H1 (cell line): ENCODE results near the gene GRID2. TPM values are rescaled to one million over a fixed set of nuclear protein-coding genes. Genes with fewer than 3 reads are reported as not detected.

Experiments used
- CTCF ChIA-PET: fragments of 300-600 bp; sonication (Branson Sonifier 250); formaldehyde crosslinking; loops from one replicate; lab custom pipeline; 2021; ENCODE audit not compliant: partially characterized antibody; lab: Charles Lee
- POLR2A ChIA-PET: fragments of 300-600 bp; sonication (Branson Sonifier 250); formaldehyde crosslinking; loops from one replicate; lab custom pipeline; 2021; ENCODE audit warnings: inconsistent platforms; ENCODE audit not compliant: partially characterized antibody; lab: Charles Lee
- DNase-seq, 2 experiments: peaks; one replicate each; pipeline versions ENCODE4 v3.0.0 to v3.0.0-alpha.2; 2010 to 2022; ENCODE audit warnings: low spot score in 2 of 2, low read depth in 1 of 2, mixed read lengths in 1 of 2
- FAIRE-seq: peaks from 2 replicates; lab custom pipeline; 2011; peaks lifted over from hg19 to GRCh38; lab: Jason Lieb, UNC
- H2AFZ ChIP-seq: 2 replicates; pipeline ENCODE4 v1.8.1; 2012; ENCODE audit warnings: low read length, inconsistent platforms
- H2AK5ac ChIP-seq: 2 replicates; pipeline ENCODE4 v1.6.1; 2013; ENCODE audit warnings: low read depth, low read length
- H2BK120ac ChIP-seq: replicated peaks from 2 replicates; pipeline ENCODE3; 2013; ENCODE audit warnings: low read depth, low read length, inconsistent platforms
- H2BK12ac ChIP-seq: 2 replicates; pipeline ENCODE4 v1.6.1; 2013; ENCODE audit warnings: low read depth, low read length
- H2BK15ac ChIP-seq: 2 replicates; pipeline ENCODE4 v1.6.1; 2013; ENCODE audit warnings: low read length
- H2BK20ac ChIP-seq: 2 replicates; pipeline ENCODE4 v1.6.1; 2013; ENCODE audit warnings: low read length
- H2BK5ac ChIP-seq: 2 replicates; pipeline ENCODE4 v1.6.1; 2013; ENCODE audit warnings: low read depth, low read length
- H3K14ac ChIP-seq: 2 replicates; pipeline ENCODE4 v1.6.1; 2013; ENCODE audit warnings: inconsistent platforms; ENCODE audit not compliant: insufficient read length
- H3K18ac ChIP-seq: 2 replicates; pipeline ENCODE4 v1.6.1; 2013; ENCODE audit warnings: low read length; ENCODE audit errors: extremely low read depth
- H3K23ac ChIP-seq: 2 replicates; pipeline ENCODE4 v1.6.1; 2013; ENCODE audit warnings: inconsistent platforms; ENCODE audit not compliant: insufficient read length
- H3K23me2 ChIP-seq: 2 replicates; pipeline ENCODE4 v1.6.1; 2013; ENCODE audit warnings: low read depth, low read length
- H3K27ac ChIP-seq: 2 replicates; pipeline ENCODE4 v1.6.1; 2011; ENCODE audit warnings: low read depth, low read length, inconsistent platforms
- H3K27me3 ChIP-seq, 4 experiments: replicated peaks in 1 of 4; 1 replicate in 1 of 4; 2 replicates in 3 of 4; pipeline versions ENCODE4 v1.6.1 to v1.8.1; 2011 to 2013; ENCODE audit warnings: low read length in 3 of 4, mild to moderate bottlenecking in 3 of 4, inconsistent platforms in 2 of 4, mixed read lengths in 2 of 4, moderate library complexity in 1 of 4; ENCODE audit not compliant: control insufficient read depth in 3 of 4, insufficient read depth in 3 of 4; ENCODE audit errors: extremely low read depth in 1 of 4
- H3K36me3 ChIP-seq, 4 experiments: 2 replicates each; pipeline versions ENCODE4 v1.6.1 to v1.8.1; 2011 to 2013; ENCODE audit warnings: mild to moderate bottlenecking in 4 of 4, low read length in 3 of 4, moderate library complexity in 2 of 4, control low read depth in 1 of 4, inconsistent platforms in 1 of 4; ENCODE audit not compliant: insufficient read depth in 4 of 4, control insufficient read depth in 2 of 4
- H3K4ac ChIP-seq: replicated peaks from 2 replicates; pipeline ENCODE3; 2013; ENCODE audit warnings: low read length, low read depth, mixed read lengths, inconsistent platforms; ENCODE audit not compliant: insufficient read length
- H3K4me1 ChIP-seq, 4 experiments: replicated peaks in 1 of 4; 1 replicate in 1 of 4; 2 replicates in 3 of 4; pipeline versions ENCODE4 v1.6.1 to v1.8.1; 2011 to 2013; ENCODE audit warnings: low read length in 3 of 4, inconsistent platforms in 2 of 4, mixed read lengths in 1 of 4; ENCODE audit not compliant: insufficient read depth in 4 of 4, control insufficient read depth in 3 of 4
- H3K4me2 ChIP-seq, 2 experiments: 2 replicates each; pipeline versions ENCODE4 v1.6.1 to v1.8.1; 2011 to 2013; ENCODE audit warnings: low read depth in 2 of 2, low read length in 2 of 2, control low read depth in 1 of 2, inconsistent platforms in 1 of 2, mild to moderate bottlenecking in 1 of 2; ENCODE audit not compliant: insufficient read depth in 1 of 2
- H3K4me3 ChIP-seq, 4 experiments: fragments of 200-600, 300-600 bp in 1 of 4; sonication (generic), shearing (Covaris generic), sonication (Bioruptor Twin) in 1 of 4; 2 replicates each; pipeline versions ENCODE4 v1.5.1 to v1.8.1; 2011 to 2016; ENCODE audit warnings: low read length in 4 of 4, low read depth in 3 of 4, control low read depth in 2 of 4, inconsistent platforms in 2 of 4, mild to moderate bottlenecking in 2 of 4, mixed read lengths in 1 of 4, moderate library complexity in 1 of 4; ENCODE audit not compliant: insufficient read depth in 2 of 4; ENCODE audit errors: extremely low read depth in 1 of 4
- H3K56ac ChIP-seq: replicated peaks from 2 replicates; pipeline ENCODE3; 2013; ENCODE audit warnings: low read depth, mild to moderate bottlenecking, mixed read lengths, low read length, inconsistent platforms; ENCODE audit not compliant: insufficient read length
- H3K79me1 ChIP-seq: 2 replicates; pipeline ENCODE4 v1.6.1; 2013; ENCODE audit warnings: low read depth, low read length, control low read depth
- H3K79me2 ChIP-seq, 2 experiments: 2 replicates each; pipeline versions ENCODE4 v1.6.1 to v1.8.1; 2012 to 2013; ENCODE audit warnings: low read length in 2 of 2, mild to moderate bottlenecking in 2 of 2, inconsistent platforms in 1 of 2; ENCODE audit not compliant: insufficient read depth in 2 of 2, control insufficient read depth in 1 of 2
- H3K9ac ChIP-seq, 4 experiments: replicated peaks in 1 of 4; 1 replicate in 1 of 4; 2 replicates in 3 of 4; pipeline versions ENCODE4 v1.6.1 to v1.8.1; 2011 to 2013; ENCODE audit warnings: low read depth in 3 of 4, low read length in 3 of 4, control low read depth in 2 of 4, mild to moderate bottlenecking in 2 of 4, moderate library complexity in 2 of 4, inconsistent platforms in 1 of 4; ENCODE audit errors: extremely low read depth in 1 of 4
- H3K9me3 ChIP-seq, 2 experiments: 2 replicates each; pipeline versions ENCODE4 v1.6.1 to v1.8.1; 2012 to 2013; ENCODE audit warnings: mild to moderate bottlenecking in 2 of 2, moderate library complexity in 2 of 2, control low read depth in 1 of 2, inconsistent platforms in 1 of 2, low read depth in 1 of 2, low read length in 1 of 2, mixed read lengths in 1 of 2; ENCODE audit not compliant: insufficient read depth in 2 of 2
- H4K20me1 ChIP-seq, 2 experiments: replicated peaks in 1 of 2; 2 replicates each; pipeline versions ENCODE3 to v1.8.1; 2011 to 2013; ENCODE audit warnings: inconsistent platforms in 2 of 2, low read length in 2 of 2, mild to moderate bottlenecking in 1 of 2; ENCODE audit not compliant: insufficient read depth in 2 of 2, control insufficient read depth in 1 of 2
- H4K5ac ChIP-seq: 2 replicates; pipeline ENCODE4 v1.6.1; 2013; ENCODE audit warnings: low read length, low read depth, mixed read lengths, inconsistent platforms; ENCODE audit not compliant: insufficient read length
- H4K8ac ChIP-seq: 2 replicates; pipeline ENCODE4 v1.8.0; 2013; ENCODE audit warnings: mild to moderate bottlenecking, moderate library complexity, low read length, inconsistent platforms; ENCODE audit not compliant: insufficient read depth; ENCODE audit errors: extremely low read depth
- H4K91ac ChIP-seq: replicated peaks from 2 replicates; pipeline ENCODE3; 2013; ENCODE audit warnings: low read length, mixed read lengths, inconsistent platforms; ENCODE audit not compliant: insufficient read length
- CEBPB ChIP-seq: IDR thresholded peaks from 2 replicates; pipeline ENCODE4 v1.6.1; 2012; ENCODE audit warnings: low read depth, low read length
- polyA plus RNA-seq, 7 experiments: library from polyadenylated mRNA; depleted of rRNA in 3 of 7; stranded (reverse) in 5 of 7; unstranded in 2 of 7; fragments of >200 nt in 5 of 7; fragments of 200-250 nt in 2 of 7; gene quantifications; 1 replicate in 5 of 7; 2 replicates in 1 of 7; 4 replicates in 1 of 7; pipeline versions ENCODE4 v1.2.1 to v1.2.3, GENCODE V29; 2011 to 2013; ENCODE audit warnings: missing spikeins in 2 of 7, mixed read lengths in 2 of 7
- total RNA-seq: library from RNA; stranded (reverse); fragmentation: NEBNext Ultra II Directional; extraction: Animal tissue kit (Norgen Biotek cat#: 25700); gene quantifications from 2 replicates; pipeline ENCODE4 v1.2.1, GENCODE V29; 2021

Gene GRID2
- total and polyA plus RNA-seq, 2 of the 8 experiments (the other 6 are each of a cell fraction or from before 2014, with no cell fraction given) = 31.1 to 81.9 TPM

DNA sequence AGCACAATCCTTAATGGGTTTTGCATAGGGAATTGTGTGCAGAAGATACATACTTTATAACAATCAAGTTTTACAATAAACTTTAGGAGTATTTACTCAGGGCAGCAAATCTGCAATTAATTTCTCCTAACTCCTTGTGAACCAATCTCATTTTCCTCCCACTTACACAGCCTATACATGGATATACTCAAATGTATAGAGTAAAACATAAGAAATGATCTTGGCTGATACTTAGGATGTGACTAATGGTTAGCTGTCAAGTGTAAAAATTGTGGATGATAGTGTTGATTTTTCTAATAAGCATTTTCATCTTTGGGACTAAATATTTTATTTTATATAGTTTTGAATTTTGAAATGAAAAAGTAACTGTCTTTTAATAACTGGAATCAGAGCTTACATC lies 759.6 kb downstream of the GRID2 start:
- Histone ChIP-seq H3K36me3 (no peaks in the 10 kb centered on the region), H3K79me2 (no peaks in the 10 kb centered on the region), H3K18ac (no peak overlapping the region), H3K4me1 (0 out of 7 replicates have a peak, but pooled peaks cover 0 to 3% (median 0%) of the 10 kb centered on the region in 4 experiments), H3K79me1 (no peaks in the 10 kb centered on the region), H3K56ac (no peak overlapping the region), H3K4me3 (no peak overlapping the region), H3K27ac (no peak overlapping the region), H2BK20ac (no peak overlapping the region), H4K91ac (no peak overlapping the region), H2AK5ac (no peak overlapping the region), H3K23ac (no peak overlapping the region), H4K8ac (no peak overlapping the region), H3K14ac (no peak overlapping the region), H2BK5ac (no peak overlapping the region), H3K23me2 (no peaks in the 10 kb centered on the region), H2BK120ac (no peak overlapping the region), H3K9me3 (no peaks in the 10 kb centered on the region), H3K4ac (no peak overlapping the region), H4K20me1 (peaks cover 0 to 2% of the 10 kb centered on the region in 2 experiments), H3K9ac (no peak overlapping the region), H4K5ac (no peak overlapping the region), H2BK15ac (no peak overlapping the region), H2AFZ (no peak overlapping the region), H2BK12ac (no peak overlapping the region), H3K4me2 (no peak overlapping the region), H3K27me3 (no peaks in the 10 kb centered on the region)
- POLR2A ChIA-PET = no interaction called here
- FAIRE-seq (no peak), DNase-seq (no peak)
- CTCF ChIA-PET = no interaction called here
- TF ChIP-seq CEBPB = no peak
- TF ChIP-seq, all 59 proteins: peak for 0
